HG03439 (cell line): ENCODE results near the gene DNAJC5.

Experiments
- ATAC-seq: cut with Tn5 transposase; IDR thresholded peaks from one replicate; pipeline ENCODE4 v1.9.1; 2021; ENCODE audit warnings: mild to moderate bottlenecking, moderate library complexity; ENCODE audit not compliant: unreplicated experiment

The DNAJC5 gene

GRCh38 chr20:63978319-63979228, 83.6 kb downstream of the DNAJC5 start:
- ATAC-seq = peak; percentile 43

GRCh38 chr20:63979229-63979556, 84.3 kb downstream of the DNAJC5 start:
- ATAC-seq = no peak

GRCh38 chr20:63979557-63980316, 84.8 kb downstream of the DNAJC5 start, which contains the start of gene SAMD10:
Gene SAMD10, minus strand, starts transcription at chr20:63979642. Its CDS starts 175 bp downstream, at chr20:63979467.
- ATAC-seq = peak; percentile 29

GRCh38 chr20:63980317-63980805, 85.4 kb downstream of the DNAJC5 start:
- peak; percentile 9 for ATAC-seq

GRCh38 chr20:63980806-63981728, 86.1 kb downstream of the DNAJC5 start, which contains the start of gene PRPF6:
Gene PRPF6, plus strand, starts transcription at chr20:63981132. Its CDS starts 114 bp downstream, at chr20:63981246.
- peak; percentile 55 for ATAC-seq

GRCh38 chr20:63982937-63983336, 88.0 kb downstream of the DNAJC5 start:
- ATAC-seq = no peak
